ENCODE data around the gene RSRP1. TPM values are rescaled to one million over a fixed set of nuclear protein-coding genes. Genes with fewer than 3 reads are reported as not detected.

RSRP1 gene
- total and polyA plus RNA-seq, 2 of the 13 experiments (the other 11 are each of a cell fraction or from before 2014, with no cell fraction given), result 43.9 to 52.8 TPM

GRCh38 chr1:25193229-25193628, 54.0 kb downstream of the RSRP1 start (continued):
- TF ChIP-seq RAD51 (IDR thresholded peaks at IDR 0.05; ENCODE audit: borderline replicate concordance) (no peak), ZNF646 (CRISPR knock-in tag; IDR thresholded peaks at IDR 0.05) (peak; percentile 59; the same call in 1 of the 2 replicates), ZNF20 (CRISPR knock-in tag; IDR thresholded peaks at IDR 0.05) (no peak), SP2 (CRISPR knock-in tag; IDR thresholded peaks at IDR 0.05) (no peak), ELF3 (CRISPR knock-in tag; IDR thresholded peaks at IDR 0.05) (no peak), HNRNPL (IDR thresholded peaks at IDR 0.05; ENCODE audit: low read depth, low read length) (0 out of 2 replicates have a peak, but pooled peaks have one; percentile 40), CBX2 (IDR thresholded peaks at IDR 0.05; ENCODE audit: low read depth, low read length) (no peak), CBX2 (CRISPR knock-in tag; IDR thresholded peaks at IDR 0.05; ENCODE audit: low read depth) (no peak), ZNF282 (IDR thresholded peaks at IDR 0.05; ENCODE audit: partially characterized antibody) (peak; percentile 49), IRX3 (CRISPR knock-in tag; IDR thresholded peaks at IDR 0.05; ENCODE audit: borderline replicate concordance, low read depth) (no peak), ZNF780A (CRISPR knock-in tag; IDR thresholded peaks at IDR 0.05) (no peak), ARID3A (IDR thresholded peaks at IDR 0.05; ENCODE audit: low read depth, low read length) (no peak), RELA (CRISPR knock-in tag; IDR thresholded peaks at IDR 0.05) (no peak), DNMT3B (CRISPR knock-in tag; conservative IDR thresholded peaks at IDR 0.05) (no peak), NFRKB (IDR thresholded peaks at IDR 0.05) (no peak), BRD4 (CRISPR knock-in tag; IDR thresholded peaks at IDR 0.05) (no peak), ARHGAP35 (CRISPR knock-in tag; IDR thresholded peaks at IDR 0.05; ENCODE audit: borderline replicate concordance) (no peak), HNF4G (IDR thresholded peaks at IDR 0.05; ENCODE audit: borderline replicate concordance, low read depth, low read length) (0 out of 2 replicates have a peak, but pooled peaks have one; percentile 17), HNF4G (CRISPR knock-in tag; IDR thresholded peaks at IDR 0.05; ENCODE audit: borderline replicate concordance, low read depth) (no peak)
- TF ChIP-seq, protein P1, sequence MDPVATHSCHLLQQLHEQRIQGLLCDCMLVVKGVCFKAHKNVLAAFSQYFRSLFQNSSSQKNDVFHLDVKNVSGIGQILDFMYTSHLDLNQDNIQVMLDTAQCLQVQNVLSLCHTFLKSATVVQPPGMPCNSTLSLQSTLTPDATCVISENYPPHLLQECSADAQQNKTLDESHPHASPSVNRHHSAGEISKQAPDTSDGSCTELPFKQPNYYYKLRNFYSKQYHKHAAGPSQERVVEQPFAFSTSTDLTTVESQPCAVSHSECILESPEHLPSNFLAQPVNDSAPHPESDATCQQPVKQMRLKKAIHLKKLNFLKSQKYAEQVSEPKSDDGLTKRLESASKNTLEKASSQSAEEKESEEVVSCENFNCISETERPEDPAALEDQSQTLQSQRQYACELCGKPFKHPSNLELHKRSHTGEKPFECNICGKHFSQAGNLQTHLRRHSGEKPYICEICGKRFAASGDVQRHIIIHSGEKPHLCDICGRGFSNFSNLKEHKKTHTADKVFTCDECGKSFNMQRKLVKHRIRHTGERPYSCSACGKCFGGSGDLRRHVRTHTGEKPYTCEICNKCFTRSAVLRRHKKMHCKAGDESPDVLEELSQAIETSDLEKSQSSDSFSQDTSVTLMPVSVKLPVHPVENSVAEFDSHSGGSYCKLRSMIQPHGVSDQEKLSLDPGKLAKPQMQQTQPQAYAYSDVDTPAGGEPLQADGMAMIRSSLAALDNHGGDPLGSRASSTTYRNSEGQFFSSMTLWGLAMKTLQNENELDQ (CRISPR knock-in tag; IDR thresholded peaks at IDR 0.05; ENCODE audit: borderline replicate concordance), result no peak
